K562 (cell line): ENCODE results near the gene NUP188. TPM values are rescaled to one million over a fixed set of nuclear protein-coding genes. Genes with fewer than 3 reads are reported as not detected.

Source experiments
- FOXO4 ChIP-seq: fragments of 450-650 bp; formaldehyde crosslinking; IDR thresholded peaks from 2 replicates; pipeline ENCODE4 v1.4.0; 2020; ENCODE audit warnings: mild to moderate bottlenecking, moderate library complexity
- FOXP4 ChIP-seq: sonication (generic); formaldehyde crosslinking; IDR thresholded peaks from 2 replicates; pipeline ENCODE4 v1.8.0; 2022; ENCODE audit warnings: mild to moderate bottlenecking, missing genetic modification reagents, borderline replicate concordance
- GTF2E2 ChIP-seq: fragments of 200-800 bp; sonication (Bioruptor generic); IDR thresholded peaks from 2 replicates; pipeline ENCODE4 v1.6.1; 2016; ENCODE audit warnings: missing genetic modification characterization, missing compliant biosample characterization
- HNRNPH1 ChIP-seq: fragments of 200-400 bp; formaldehyde crosslinking; optimal IDR thresholded peaks from 2 replicates; pipeline ENCODE3; 2017; ENCODE audit warnings: low read depth, mild to moderate bottlenecking, low read length, moderate library complexity
- IRF9 ChIP-seq: fragments of 450-650 bp; IDR thresholded peaks from 2 replicates; pipeline ENCODE4 v1.6.1; 2016; ENCODE audit warnings: missing biosample characterization, missing genetic modification characterization
- KAT7 ChIP-seq: sonication (generic); formaldehyde crosslinking; IDR thresholded peaks from 2 replicates; pipeline ENCODE4 v1.8.0; 2022; ENCODE audit warnings: missing genetic modification reagents, mild to moderate bottlenecking, borderline replicate concordance
- MCM7 ChIP-seq, 2 experiments: fragments of 450-650 bp; IDR thresholded peaks; 2 replicates each; pipeline ENCODE4 v1.6.1; 2016 to 2018
- MYNN ChIP-seq, 2 experiments: sonication (generic); formaldehyde crosslinking in 1 of 2; IDR thresholded peaks; 2 replicates each; pipeline versions ENCODE4 v1.5.0 to v1.6.1; 2016 to 2020; ENCODE audit warnings: antibody characterized with exemption in 1 of 2, missing genetic modification reagents in 1 of 2
- NCOA2 ChIP-seq, 2 experiments: fragments of 450-650 bp; IDR thresholded peaks; 2 replicates each; pipeline ENCODE4 v1.6.1; 2018; ENCODE audit warnings: mild to moderate bottlenecking in 2 of 2, moderate library complexity in 1 of 2; ENCODE audit not compliant: partially characterized antibody in 2 of 2
- NFE2 ChIP-seq: IDR thresholded peaks from 2 replicates; pipeline ENCODE4 v1.6.1; 2014; ENCODE audit warnings: antibody characterized with exemption, low read depth
- NRF1 ChIP-seq, 2 experiments: fragments of 450-650 bp; IDR thresholded peaks in 1 of 2; conservative IDR thresholded peaks in 1 of 2; 2 replicates each; pipeline ENCODE4 v1.6.1; 2014; ENCODE audit warnings: mild to moderate bottlenecking in 2 of 2
- PML ChIP-seq: IDR thresholded peaks from 2 replicates; pipeline ENCODE4 v1.6.1; 2012; ENCODE audit warnings: low read length, inconsistent platforms
- RBM15 ChIP-seq: fragments of 200-400 bp; formaldehyde crosslinking; IDR thresholded peaks from 2 replicates; pipeline ENCODE4 v1.6.1; 2018; ENCODE audit warnings: mild to moderate bottlenecking, low read length, moderate library complexity; ENCODE audit not compliant: insufficient read depth
- STAT6 ChIP-seq: sonication (generic); formaldehyde crosslinking; IDR thresholded peaks from 2 replicates; pipeline ENCODE4 v1.8.1; 2023; ENCODE audit warnings: mild to moderate bottlenecking, missing genetic modification reagents
- ZFX ChIP-seq: sonication (generic); formaldehyde crosslinking; IDR thresholded peaks from 2 replicates; pipeline ENCODE4 v1.8.0; 2022; ENCODE audit warnings: mild to moderate bottlenecking, missing genetic modification reagents, moderate library complexity
- ZNF174 ChIP-seq: fragments of 250-450 bp; sonication (Bioruptor Pico); IDR thresholded peaks from 2 replicates; pipeline ENCODE4 v1.4.0; 2020; ENCODE audit warnings: mild to moderate bottlenecking
- ZNF780A ChIP-seq: fragments of 250-450 bp; sonication (Bioruptor Pico); IDR thresholded peaks from 2 replicates; pipeline ENCODE4 v1.5.0; 2021; ENCODE audit warnings: mild to moderate bottlenecking
- polyA plus RNA-seq, 8 experiments: library from polyadenylated mRNA; depleted of rRNA in 4 of 8; stranded (reverse) in 5 of 8; unstranded in 3 of 8; fragments of >200 nt; fragmentation: Nextera tagmentation in 2 of 8; fragmentation: Illumina TruSeq in 1 of 8; extraction: Ambion mirVana in 2 of 8; extraction: Trizol in 1 of 8; gene quantifications; 2 replicates each; pipeline versions ENCODE4 v1.2.1 to v1.2.3, GENCODE V29; 2011 to 2014; ENCODE audit warnings: inconsistent platforms in 1 of 8, missing spikeins in 1 of 8
- total RNA-seq, 7 experiments: library from RNA; depleted of rRNA in 6 of 7; stranded (reverse); fragments of >200 nt in 6 of 7; fragmentation: Illumina TruSeq in 2 of 7; extraction: Trizol in 2 of 7; gene quantifications; 2 replicates each; pipeline versions ENCODE4 v1.2.1 to v1.2.3, GENCODE V29; 2011 to 2021; ENCODE audit warnings: low replicate concordance in 1 of 7
- TF ChIP-seq, protein P1 (sequence below): fragments of 250-450 bp; sonication (Bioruptor Pico); IDR thresholded peaks from 2 replicates; pipeline ENCODE4 v1.5.0; 2022; ENCODE audit warnings: mild to moderate bottlenecking

Gene NUP188
- total and polyA plus RNA-seq, 9 of the 15 experiments (the other 6 are each of a cell fraction or from before 2014, with no cell fraction given) = 11.7 to 135 (median 70.6) TPM

DNA sequence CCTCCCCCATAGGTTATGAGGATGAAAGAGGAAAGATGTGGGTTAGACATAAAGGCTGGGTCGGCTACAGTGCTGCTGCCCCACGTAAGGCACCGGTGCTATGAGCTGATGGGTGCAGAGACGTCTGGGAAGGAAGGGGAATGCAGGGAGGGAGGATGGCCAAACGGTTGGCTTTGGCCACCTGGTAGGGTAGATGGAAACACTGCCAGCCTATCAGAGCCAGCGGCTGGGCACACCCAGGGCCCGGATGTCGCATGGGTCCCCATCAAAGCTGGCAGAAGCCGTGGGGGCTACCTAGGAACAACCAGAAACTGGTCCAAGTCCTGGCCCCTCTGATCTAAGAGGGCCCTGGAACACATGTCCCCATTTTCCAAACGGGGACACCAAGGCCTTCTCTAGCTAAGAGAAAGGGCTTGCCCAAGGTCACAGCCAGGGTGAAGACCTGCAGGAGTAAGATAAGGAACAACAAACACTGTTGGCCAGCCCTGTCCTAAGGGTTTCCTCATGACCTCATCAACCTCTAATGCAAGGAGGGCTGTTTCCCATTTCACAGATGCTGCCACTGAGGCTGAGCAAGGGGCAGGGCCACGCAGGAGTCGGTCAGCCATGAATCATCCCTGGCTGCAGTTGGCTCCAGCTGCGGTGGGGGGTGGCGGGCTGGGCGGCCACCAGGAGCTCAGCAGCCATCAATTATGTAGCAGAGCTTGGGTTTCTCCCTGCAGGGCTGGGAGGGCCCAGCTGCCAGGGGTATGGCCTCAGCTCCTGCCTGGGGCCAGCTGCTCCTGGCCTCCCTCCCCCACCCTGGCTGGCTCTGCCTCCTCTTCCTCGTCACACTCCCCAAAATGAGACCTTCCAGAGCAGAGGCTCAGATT, 75.8 kb downstream of the NUP188 start (continued):
- TF ChIP-seq, protein P1, sequence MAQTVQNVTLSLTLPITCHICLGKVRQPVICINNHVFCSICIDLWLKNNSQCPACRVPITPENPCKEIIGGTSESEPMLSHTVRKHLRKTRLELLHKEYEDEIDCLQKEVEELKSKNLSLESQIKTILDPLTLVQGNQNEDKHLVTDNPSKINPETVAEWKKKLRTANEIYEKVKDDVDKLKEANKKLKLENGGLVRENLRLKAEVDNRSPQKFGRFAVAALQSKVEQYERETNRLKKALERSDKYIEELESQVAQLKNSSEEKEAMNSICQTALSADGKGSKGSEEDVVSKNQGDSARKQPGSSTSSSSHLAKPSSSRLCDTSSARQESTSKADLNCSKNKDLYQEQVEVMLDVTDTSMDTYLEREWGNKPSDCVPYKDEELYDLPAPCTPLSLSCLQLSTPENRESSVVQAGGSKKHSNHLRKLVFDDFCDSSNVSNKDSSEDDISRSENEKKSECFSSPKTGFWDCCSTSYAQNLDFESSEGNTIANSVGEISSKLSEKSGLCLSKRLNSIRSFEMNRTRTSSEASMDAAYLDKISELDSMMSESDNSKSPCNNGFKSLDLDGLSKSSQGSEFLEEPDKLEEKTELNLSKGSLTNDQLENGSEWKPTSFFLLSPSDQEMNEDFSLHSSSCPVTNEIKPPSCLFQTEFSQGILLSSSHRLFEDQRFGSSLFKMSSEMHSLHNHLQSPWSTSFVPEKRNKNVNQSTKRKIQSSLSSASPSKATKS (CRISPR knock-in tag) = no peak
- TF ChIP-seq NRF1 (conservative IDR thresholded peaks at IDR 0.05 in 1 of 2, IDR thresholded peaks at IDR 0.05 in 1 of 2) = peak; percentile 28 to 29; a peak in 2 of 4 replicates
- TF ChIP-seq MYNN (IDR thresholded peaks at IDR 0.05) = no peak
- TF ChIP-seq MYNN (CRISPR knock-in tag; IDR thresholded peaks at IDR 0.05) = no peak
- no peak for TF ChIP-seq KAT7
- TF ChIP-seq GTF2E2 = no peak
- no peak; the same call in 1 of the 2 replicates for TF ChIP-seq PML
- 0 out of 2 replicates have a peak, but pooled peaks have one; percentile 13 for TF ChIP-seq ZFX (CRISPR knock-in tag)
- TF ChIP-seq FOXO4 (CRISPR knock-in tag) = no peak
- no peak for TF ChIP-seq STAT6 (CRISPR knock-in tag)
- TF ChIP-seq FOXP4 = 0 out of 2 replicates have a peak, but pooled peaks have one; percentile 74
- TF ChIP-seq ZNF780A = no peak
- TF ChIP-seq RBM15 = no peak
- TF ChIP-seq IRF9 (tag) = no peak
- TF ChIP-seq NFE2 = no peak
- TF ChIP-seq MCM7 (IDR thresholded peaks at IDR 0.05) = no peak
- no peak for TF ChIP-seq HNRNPH1
- TF ChIP-seq ZNF174 = no peak
- no peak for TF ChIP-seq NCOA2 (IDR thresholded peaks at IDR 0.05; ENCODE audit: partially characterized antibody in 2 of 2)
